HG03095 (cell line): Measurements from ENCODE around the gene KIF15.

ENCODE experiments used
- ATAC-seq: cut with Tn5 transposase; IDR thresholded peaks from one replicate; pipeline ENCODE4 v1.9.1; 2021; ENCODE audit warnings: moderate library complexity; ENCODE audit not compliant: unreplicated experiment

Gene KIF15, protein sequence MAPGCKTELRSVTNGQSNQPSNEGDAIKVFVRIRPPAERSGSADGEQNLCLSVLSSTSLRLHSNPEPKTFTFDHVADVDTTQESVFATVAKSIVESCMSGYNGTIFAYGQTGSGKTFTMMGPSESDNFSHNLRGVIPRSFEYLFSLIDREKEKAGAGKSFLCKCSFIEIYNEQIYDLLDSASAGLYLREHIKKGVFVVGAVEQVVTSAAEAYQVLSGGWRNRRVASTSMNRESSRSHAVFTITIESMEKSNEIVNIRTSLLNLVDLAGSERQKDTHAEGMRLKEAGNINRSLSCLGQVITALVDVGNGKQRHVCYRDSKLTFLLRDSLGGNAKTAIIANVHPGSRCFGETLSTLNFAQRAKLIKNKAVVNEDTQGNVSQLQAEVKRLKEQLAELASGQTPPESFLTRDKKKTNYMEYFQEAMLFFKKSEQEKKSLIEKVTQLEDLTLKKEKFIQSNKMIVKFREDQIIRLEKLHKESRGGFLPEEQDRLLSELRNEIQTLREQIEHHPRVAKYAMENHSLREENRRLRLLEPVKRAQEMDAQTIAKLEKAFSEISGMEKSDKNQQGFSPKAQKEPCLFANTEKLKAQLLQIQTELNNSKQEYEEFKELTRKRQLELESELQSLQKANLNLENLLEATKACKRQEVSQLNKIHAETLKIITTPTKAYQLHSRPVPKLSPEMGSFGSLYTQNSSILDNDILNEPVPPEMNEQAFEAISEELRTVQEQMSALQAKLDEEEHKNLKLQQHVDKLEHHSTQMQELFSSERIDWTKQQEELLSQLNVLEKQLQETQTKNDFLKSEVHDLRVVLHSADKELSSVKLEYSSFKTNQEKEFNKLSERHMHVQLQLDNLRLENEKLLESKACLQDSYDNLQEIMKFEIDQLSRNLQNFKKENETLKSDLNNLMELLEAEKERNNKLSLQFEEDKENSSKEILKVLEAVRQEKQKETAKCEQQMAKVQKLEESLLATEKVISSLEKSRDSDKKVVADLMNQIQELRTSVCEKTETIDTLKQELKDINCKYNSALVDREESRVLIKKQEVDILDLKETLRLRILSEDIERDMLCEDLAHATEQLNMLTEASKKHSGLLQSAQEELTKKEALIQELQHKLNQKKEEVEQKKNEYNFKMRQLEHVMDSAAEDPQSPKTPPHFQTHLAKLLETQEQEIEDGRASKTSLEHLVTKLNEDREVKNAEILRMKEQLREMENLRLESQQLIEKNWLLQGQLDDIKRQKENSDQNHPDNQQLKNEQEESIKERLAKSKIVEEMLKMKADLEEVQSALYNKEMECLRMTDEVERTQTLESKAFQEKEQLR (N-terminal part only)

DNA sequence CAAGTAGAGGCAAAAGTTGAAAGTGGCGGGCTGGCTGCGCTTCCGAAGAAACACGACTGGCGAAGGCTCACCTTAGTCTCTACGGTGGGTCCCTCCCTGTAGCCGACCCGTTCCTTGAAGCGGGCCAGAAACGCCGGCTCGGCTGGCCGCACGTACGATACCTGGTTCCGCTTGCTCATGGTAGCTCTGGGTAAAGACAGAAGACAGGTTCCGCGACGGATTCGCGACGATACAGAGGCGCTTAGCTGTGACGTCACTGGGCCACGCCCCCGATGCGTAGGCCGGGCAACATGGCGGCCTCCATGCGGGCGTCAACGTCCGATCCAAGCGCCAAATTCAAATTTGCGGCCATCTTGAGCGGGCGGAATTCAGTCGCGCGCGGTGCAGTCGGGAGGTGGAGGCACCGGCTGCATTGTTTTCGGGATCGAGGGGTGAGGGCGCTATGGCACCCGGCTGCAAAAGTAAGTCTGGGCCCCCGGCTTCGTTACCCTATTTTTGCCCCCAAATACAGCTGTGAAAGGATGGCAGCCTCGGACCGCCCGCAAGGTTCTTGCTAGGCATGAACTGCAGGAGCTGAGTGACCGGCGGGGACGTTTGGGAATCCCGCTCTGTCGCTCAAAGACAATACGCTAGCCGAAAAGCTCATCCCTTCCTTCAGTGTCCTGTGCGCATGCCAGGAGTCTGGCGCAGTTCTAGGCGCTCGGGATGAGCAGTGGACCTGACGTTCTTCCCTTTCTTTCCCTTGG, at the start of gene KIF15, which contains the start of gene KIAA1143:
TSS of gene KIF15 (plus strand) at position 371 of the 746 bp plus-strand sequence. CDS start at position 443, 72 bp downstream.
TSS of gene KIAA1143 (minus strand) at position 196 of the 746 bp plus-strand sequence. CDS start at position 179, 17 bp downstream.
- ATAC-seq: peak; percentile 80

- ATAC-seq: no peak
These were observed 49.0 kb upstream of the KIF15 start, which contains the start of gene ZNF502 for GRCh38 chr3:44712455-44713075. Gene ZNF502, plus strand, starts transcription at chr3:44712660. Its CDS starts 7,602 bp downstream, at chr3:44720262.

DNA sequence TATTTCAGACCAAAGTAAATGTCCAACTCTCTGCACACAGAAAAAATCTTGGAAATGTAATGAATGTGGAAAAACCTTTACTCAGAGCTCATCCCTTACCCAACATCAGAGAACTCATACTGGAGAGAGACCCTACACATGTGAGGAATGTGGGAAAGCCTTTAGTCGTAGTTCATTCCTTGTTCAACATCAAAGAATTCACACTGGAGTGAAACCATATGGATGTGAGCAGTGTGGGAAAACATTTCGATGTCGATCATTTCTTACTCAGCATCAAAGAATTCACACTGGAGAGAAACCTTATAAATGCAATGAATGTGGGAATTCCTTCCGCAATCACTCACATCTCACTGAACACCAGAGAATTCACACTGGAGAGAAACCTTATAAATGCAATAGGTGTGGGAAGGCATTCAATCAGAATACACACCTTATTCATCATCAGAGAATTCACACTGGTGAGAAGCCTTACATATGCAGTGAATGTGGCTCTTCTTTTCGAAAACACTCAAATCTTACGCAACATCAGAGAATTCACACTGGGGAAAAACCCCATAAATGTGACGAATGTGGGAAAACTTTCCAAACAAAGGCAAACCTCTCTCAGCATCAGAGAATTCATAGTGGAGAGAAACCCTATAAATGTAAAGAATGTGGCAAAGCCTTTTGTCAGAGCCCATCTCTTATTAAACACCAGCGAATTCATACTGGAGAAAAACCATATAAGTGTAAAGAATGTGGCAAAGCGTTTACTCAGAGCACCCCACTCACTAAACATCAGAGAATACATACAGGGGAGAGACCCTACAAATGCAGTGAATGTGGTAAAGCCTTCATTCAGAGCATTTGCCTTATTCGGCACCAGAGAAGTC, 40.1 kb upstream of the KIF15 start:
- no peak for ATAC-seq

- ATAC-seq: no peak
These were observed 39.5 kb upstream of the KIF15 start for GRCh38 chr3:44722103-44722401.

- peak; percentile 89 for ATAC-seq
These were observed 32.1 kb upstream of the KIF15 start, which contains the start of gene ZNF501 for GRCh38 chr3:44729384-44729910. Gene ZNF501, plus strand, starts transcription at chr3:44729635. Its CDS starts 4,787 bp downstream, at chr3:44734422.

- no peak for ATAC-seq
These were observed 26.9 kb upstream of the KIF15 start for GRCh38 chr3:44734646-44735168.

- ATAC-seq: no peak
These were observed 532 bp upstream of the KIF15 start for GRCh38 chr3:44761101-44761423.

- no peak for ATAC-seq
These were observed 630 bp downstream of the KIF15 start for GRCh38 chr3:44762170-44762677.

GRCh38 chr3:44762690-44763089, 1.1 kb downstream of the KIF15 start:
- ATAC-seq: no peak

DNA sequence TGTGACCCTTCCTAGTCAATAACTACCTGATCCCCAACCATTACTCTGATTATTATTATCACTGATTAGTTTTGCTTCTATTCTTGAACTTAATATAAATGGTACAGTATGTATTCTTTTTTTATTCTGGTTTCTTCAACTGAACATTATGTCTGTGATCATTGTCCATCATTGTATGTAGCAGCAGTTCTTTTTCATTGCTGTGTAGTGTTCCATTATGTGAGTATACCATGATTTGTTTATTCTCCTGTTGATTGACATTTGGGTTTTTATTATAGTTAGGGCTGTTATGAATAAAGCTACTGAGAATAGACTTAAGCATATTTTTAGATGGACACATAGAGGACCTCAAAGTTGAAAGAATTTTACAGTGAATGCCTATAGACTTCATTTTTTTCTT, 2.7 kb downstream of the KIF15 start:
- no peak for ATAC-seq

DNA sequence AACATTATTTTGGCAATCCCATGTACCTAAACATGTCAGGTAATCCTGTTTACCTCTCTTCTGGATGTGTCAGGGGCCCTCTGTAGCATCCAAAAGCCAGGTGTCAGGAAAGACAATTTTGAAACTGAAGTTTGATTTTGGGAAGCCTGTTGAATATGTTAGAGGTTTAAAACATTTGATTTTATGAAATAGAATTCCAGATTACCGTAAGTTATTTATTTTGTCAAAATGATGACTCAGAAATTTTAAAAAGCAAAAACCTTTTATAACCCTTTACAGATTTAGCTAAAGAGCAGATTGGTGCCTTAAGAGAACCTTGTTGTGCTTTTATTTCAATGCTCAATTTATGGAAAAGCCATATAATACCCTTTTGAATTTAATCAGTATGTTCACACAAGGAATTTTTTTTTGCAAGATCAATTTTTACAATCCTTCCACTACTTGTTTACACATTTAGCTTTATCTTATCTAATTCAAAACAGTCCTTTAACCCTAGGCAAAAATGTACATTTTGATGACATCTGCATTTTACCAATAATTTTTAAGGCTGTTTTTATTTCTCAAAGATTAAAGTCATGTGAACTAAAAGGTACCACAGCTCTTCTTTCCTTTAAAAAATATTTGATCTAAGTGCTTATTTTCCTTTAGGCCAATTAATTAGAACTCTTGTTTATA, 10.0 kb downstream of the KIF15 start:
- no peak for ATAC-seq

- no peak for ATAC-seq
These were observed 10.5 kb downstream of the KIF15 start for GRCh38 chr3:44772099-44772442.

DNA sequence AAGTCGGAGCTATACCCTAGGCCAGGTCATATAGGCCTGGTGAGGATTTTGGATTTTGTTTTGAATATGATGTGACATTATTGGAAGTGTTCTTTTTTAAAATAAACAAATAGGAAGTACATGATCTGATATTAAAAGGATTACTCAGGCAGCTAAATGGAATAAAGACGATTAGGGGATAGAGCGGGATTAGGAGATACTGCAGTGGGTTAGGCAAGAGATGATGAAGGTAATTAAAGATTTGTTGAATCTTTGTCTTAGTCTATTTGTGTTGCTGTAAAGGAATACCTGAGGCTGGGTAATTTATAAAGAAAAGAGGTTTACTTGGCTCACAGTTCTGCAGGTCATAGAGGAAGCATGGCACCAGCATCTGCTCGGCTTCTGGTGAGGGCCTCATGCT, 21.3 kb downstream of the KIF15 start:
- ATAC-seq: no peak

GRCh38 chr3:44795197-44795596, 33.6 kb downstream of the KIF15 start:
- no peak for ATAC-seq

GRCh38 chr3:44802011-44802410, 40.4 kb downstream of the KIF15 start:
- ATAC-seq: no peak

DNA sequence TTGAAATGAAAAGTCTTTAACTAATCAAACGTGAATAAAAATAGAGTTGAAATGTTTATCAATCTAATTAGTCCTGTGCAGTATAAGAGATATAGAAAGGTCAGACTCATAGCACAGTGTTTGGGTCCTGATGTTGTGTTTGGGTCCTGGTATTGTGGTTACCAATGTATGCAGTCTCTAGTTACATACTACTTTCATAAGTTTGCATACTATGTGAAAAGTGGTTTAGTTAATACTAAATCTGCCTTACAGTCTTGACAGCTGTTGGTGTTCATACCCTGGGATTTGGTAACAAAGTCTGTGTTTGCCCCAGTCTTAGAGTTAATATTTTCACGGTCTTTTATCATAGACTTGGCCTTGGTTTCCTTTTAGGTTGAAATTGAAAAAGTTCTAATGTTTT, 41.7 kb downstream of the KIF15 start:
- ATAC-seq: peak; percentile 65

GRCh38 chr3:44805960-44806359, 44.4 kb downstream of the KIF15 start:
- ATAC-seq: no peak

DNA sequence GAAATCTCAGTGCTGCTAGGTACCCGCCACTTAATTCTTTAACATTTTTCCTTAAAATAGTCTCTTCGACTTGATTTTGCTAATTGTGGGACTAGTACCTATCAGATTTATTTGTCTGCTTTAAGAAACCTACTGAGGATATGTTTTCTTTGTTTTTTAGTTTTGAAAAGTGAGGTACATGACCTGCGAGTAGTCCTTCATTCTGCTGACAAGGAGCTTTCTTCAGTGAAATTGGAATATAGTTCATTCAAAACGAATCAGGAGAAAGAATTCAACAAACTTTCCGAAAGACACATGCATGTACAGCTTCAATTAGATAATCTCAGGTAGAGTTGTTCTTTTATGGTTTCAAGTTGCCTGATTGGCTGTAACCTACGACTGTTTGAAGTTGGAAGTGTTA, 53.2 kb downstream of the KIF15 start:
- no peak for ATAC-seq
